OCI-LY7 (cell line): Measurements from ENCODE around the gene AK5. TPM values are rescaled to one million over a fixed set of nuclear protein-coding genes. Genes with fewer than 3 reads are reported as not detected.
A peak's percentile ranks its signal among the peaks of the same experiment; 100 is the strongest.

Source experiments
- BruUV-seq: library from RNA; stranded (reverse); fragments of 400-500 nt; replicated peaks from 2 replicates; lab custom pipeline; 2021; lab: Mats Ljungman, UMichigan
- CTCF ChIA-PET: fragments of 300-600 bp; sonication (Branson Sonifier 250); formaldehyde crosslinking; loops from one replicate; lab custom pipeline; 2022; ENCODE audit warnings: antibody characterized with exemption; ENCODE audit not compliant: unreplicated experiment; lab: Charles Lee
- POLR2A ChIA-PET: fragments of 300-600 bp; sonication (Branson Sonifier 250); formaldehyde crosslinking; loops from one replicate; lab custom pipeline; 2022; ENCODE audit warnings: antibody characterized with exemption; lab: Charles Lee
- DNase-seq: peaks from one replicate; pipeline ENCODE4 v3.0.0-alpha.2; 2015; ENCODE audit warnings: low spot score
- H2AFZ ChIP-seq: fragments of 200-600 bp; sonication (generic), shearing (Covaris generic); 2 replicates; pipeline ENCODE4 v1.6.1; 2014; ENCODE audit warnings: mild to moderate bottlenecking, antibody characterized with exemption, low read length, moderate library complexity
- H3K27ac ChIP-seq: fragments of 200-600 bp; sonication (generic); 2 replicates; pipeline ENCODE4 v1.5.1; 2014; ENCODE audit warnings: mixed run types, low read depth, mild to moderate bottlenecking, moderate library complexity, low read length, inconsistent platforms; ENCODE audit not compliant: poor library complexity, severe bottlenecking
- H3K36me3 ChIP-seq: fragments of 200-600 bp; sonication (generic); 2 replicates; pipeline ENCODE4 v1.6.1; 2014; ENCODE audit warnings: mild to moderate bottlenecking, antibody characterized with exemption, low read length, moderate library complexity, mixed read lengths; ENCODE audit not compliant: insufficient read depth
- H3K4me1 ChIP-seq: fragments of 200-600 bp; sonication (generic); 2 replicates; pipeline ENCODE4 v1.5.1; 2014; ENCODE audit warnings: mild to moderate bottlenecking, low read length; ENCODE audit not compliant: insufficient read depth, poor library complexity, severe bottlenecking
- H3K4me2 ChIP-seq: fragments of 200-600 bp; sonication (generic); 2 replicates; pipeline ENCODE4 v1.6.1; 2014; ENCODE audit warnings: mild to moderate bottlenecking, low read length
- H3K4me3 ChIP-seq: fragments of 200-600 bp; sonication (generic); 2 replicates; pipeline ENCODE4 v1.5.1; 2014; ENCODE audit warnings: mild to moderate bottlenecking, low read depth, low read length; ENCODE audit not compliant: poor library complexity, severe bottlenecking
- H3K79me2 ChIP-seq: fragments of 200-600 bp; sonication (generic); 2 replicates; pipeline ENCODE4 v1.6.1; 2016; ENCODE audit warnings: low read depth, mild to moderate bottlenecking, low read length, moderate library complexity, mixed read lengths; ENCODE audit not compliant: insufficient read depth
- H3K9me2 ChIP-seq: fragments of 200-600 bp; sonication (generic); 2 replicates; pipeline ENCODE4 v1.6.1; 2016; ENCODE audit warnings: mild to moderate bottlenecking, low read length, mixed read lengths; ENCODE audit not compliant: insufficient read depth
- H3K9me3 ChIP-seq: fragments of 200-600 bp; sonication (generic); 2 replicates; pipeline ENCODE4 v1.6.1; 2014; ENCODE audit warnings: mild to moderate bottlenecking, mixed run types, low read length, mixed read lengths
- H4K20me1 ChIP-seq: fragments of 200-600 bp; sonication (generic); 2 replicates; pipeline ENCODE4 v1.6.1; 2014; ENCODE audit warnings: mild to moderate bottlenecking, antibody characterized with exemption, low read length, moderate library complexity, mixed read lengths; ENCODE audit not compliant: insufficient read depth
- CTCF ChIP-seq: fragments of 200-600 bp; sonication (generic); conservative IDR thresholded peaks from 2 replicates; pipeline ENCODE4 v1.5.1; 2014; ENCODE audit warnings: mild to moderate bottlenecking, antibody characterized with exemption, low read length, moderate library complexity, mixed read lengths
- EZH2phosphoT487 ChIP-seq: fragments of 200-600 bp; sonication (generic); IDR thresholded peaks from 2 replicates; pipeline ENCODE4 v1.6.1; 2018; ENCODE audit warnings: low read depth, borderline replicate concordance, mild to moderate bottlenecking, mixed run types, antibody characterized with exemption, low read length, moderate library complexity, mixed read lengths
- intact Hi-C: fragments of 100-400 bp; cut with micrococcal nuclease; formaldehyde crosslinking; loops from one replicate; pipeline ENCODE4 v1.10.0; 2022; ENCODE audit not compliant: unreplicated experiment
- total RNA-seq, 2 experiments: library from RNA; depleted of rRNA in 1 of 2; stranded (reverse); fragments of >200 nt in 1 of 2; shearing (Covaris generic) in 1 of 2; gene quantifications; 2 replicates each; pipeline ENCODE4 v1.2.3, GENCODE V29; 2014 to 2022

Gene AK5
- total RNA-seq, 2 experiments from 2014 or later = not detected

GRCh38 chr1:77413541-77414335, 131.9 kb downstream of the AK5 start:
- no peak for TF ChIP-seq CTCF
- TF ChIP-seq EZH2phosphoT487 = no peak
- Histone ChIP-seq H3K4me2 (peak overlapping the region; percentile 93), H3K79me2 (no peaks in the 10 kb centered on the region), H3K27ac (peak overlapping the region; percentile 71), H2AFZ (no peak overlapping the region; the same call in 1 of the 2 replicates), H4K20me1 (no peaks in the 10 kb centered on the region), H3K9me2 (no peaks in the 10 kb centered on the region), H3K4me1 (peaks cover 39% of the 10 kb centered on the region), H3K4me3 (peak overlapping the region; percentile 58), H3K36me3 (no peaks in the 10 kb centered on the region), H3K9me3 (0 out of 2 replicates have a peak, but pooled peaks cover 8% of the 10 kb centered on the region)
- POLR2A ChIA-PET = interaction anchor here (0.5 to 0.6 kb wide), 2 partner anchors 562 to 1207 kb away, joined by 3 read pairs; no protein-coding TSS in a partner anchor
- no TSS peak for BruUV-seq
- CTCF ChIA-PET = no interaction called here
- intact Hi-C loops = loop anchor here (5.0 to 10.0 kb wide), 2 partner anchors 196 to 259 kb away; partner anchors contain the start of gene PIGK
- DNase-seq = peak; percentile 77

GRCh38 chr1:77415579-77415978, 133.8 kb downstream of the AK5 start:
- Histone ChIP-seq H3K9me2 (no peaks in the 10 kb centered on the region), H3K9me3 (0 out of 2 replicates have a peak, but pooled peaks cover 9% of the 10 kb centered on the region), H3K27ac (no peak overlapping the region), H3K4me1 (peaks cover 39% of the 10 kb centered on the region), H4K20me1 (no peaks in the 10 kb centered on the region), H3K36me3 (no peaks in the 10 kb centered on the region), H3K4me2 (no peak overlapping the region), H3K4me3 (no peak overlapping the region), H2AFZ (no peak overlapping the region), H3K79me2 (no peaks in the 10 kb centered on the region)
- intact Hi-C loops = loop anchor here (10.0 kb wide), 1 partner anchor 261 kb away; no protein-coding TSS in a partner anchor
- CTCF ChIA-PET = no interaction called here
- no peak for DNase-seq
- TF ChIP-seq CTCF (no peak), EZH2phosphoT487 (no peak)
- POLR2A ChIA-PET = interaction anchor here (0.6 to 1.1 kb wide), 3 partner anchors 22 to 58 kb away, joined by 3 read pairs; no protein-coding TSS in a partner anchor
- BruUV-seq = no TSS peak
